ENCODE results near the gene CLPX. TPM values are rescaled to one million over a fixed set of nuclear protein-coding genes. Genes with fewer than 3 reads are reported as not detected.
A peak's percentile ranks its signal among the peaks of the same experiment; 100 is the strongest.
"Not testable (repeated sequence)": the region's sequence is repeated elsewhere in the genome, so short reads cannot be mapped to it uniquely, and the experiment has no call there.

The CLPX gene
- total RNA-seq, 2 donors from 2014 or later = 40.8 to 52.5 TPM

GRCh38 chr15:65208647-65209046, 23.5 kb upstream of the CLPX start:
- no peak for ATAC-seq
- intact Hi-C loops (cut with DNase I) = no loop called here
- DNase-seq = no peak

- DNase-seq (no peak), ATAC-seq (no peak)
- intact Hi-C loops (cut with DNase I) = no loop called here
Observed at GRCh38 chr15:65207280-65207840, 22.2 kb upstream of the CLPX start.

GRCh38 chr15:65206750-65207149, 21.6 kb upstream of the CLPX start:
- no peak for ATAC-seq
- intact Hi-C loops (cut with DNase I) = no loop called here
- DNase-seq = no peak

GRCh38 chr15:65204931-65205660, 20.0 kb upstream of the CLPX start:
- DNase-seq (no peak), ATAC-seq (no peak)
- intact Hi-C loops (cut with DNase I) = no loop called here

GRCh38 chr15:65204236-65204930, 19.2 kb upstream of the CLPX start:
- no peak for ATAC-seq
- intact Hi-C loops (cut with DNase I) = no loop called here
- no peak for DNase-seq

- ATAC-seq = no peak
- intact Hi-C loops (cut with DNase I) = no loop called here
Observed at GRCh38 chr15:65201918-65202317, 16.8 kb upstream of the CLPX start.

GRCh38 chr15:65198571-65198970, 13.4 kb upstream of the CLPX start:
- intact Hi-C loops (cut with DNase I) = no loop called here
- no peak for ATAC-seq
- DNase-seq = no peak

More at GRCh38 chr15:65201918-65202317, 16.8 kb upstream of the CLPX start:
- DNase-seq = no peak

GRCh38 chr15:65197337-65197645, 12.1 kb upstream of the CLPX start:
- ATAC-seq = no peak
- intact Hi-C loops (cut with DNase I) = no loop called here

GRCh38 chr15:65196637-65197336, 11.6 kb upstream of the CLPX start:
- ATAC-seq = no peak
- no peak for DNase-seq
- intact Hi-C loops (cut with DNase I) = no loop called here

More at GRCh38 chr15:65197337-65197645, 12.1 kb upstream of the CLPX start:
- no peak for DNase-seq

- intact Hi-C loops (cut with DNase I) = no loop called here
- ATAC-seq = peak; percentile 30 to 70
- no peak for DNase-seq
Observed at GRCh38 chr15:65195548-65195923, 10.4 kb upstream of the CLPX start.

GRCh38 chr15:65194826-65195547, 9.8 kb upstream of the CLPX start:
- intact Hi-C loops (cut with DNase I) = no loop called here
- DNase-seq (no peak), ATAC-seq (peak; percentile 40 to 44)

- ATAC-seq (no peak), DNase-seq (no peak)
- intact Hi-C loops (cut with DNase I) = no loop called here
Observed at GRCh38 chr15:65192016-65192415, 6.9 kb upstream of the CLPX start.

- DNase-seq (no peak), ATAC-seq (no peak)
- intact Hi-C loops (cut with DNase I) = loop anchor here (1.0 to 5.0 kb wide), 3 partner anchors 82 to 108 kb away; partner anchors contain the start of gene RNU5A-1 (in 1 of the 2)
Observed at GRCh38 chr15:65189102-65189740, 4.1 kb upstream of the CLPX start.

GRCh38 chr15:65188472-65188871, 3.3 kb upstream of the CLPX start:
- not testable (repeated sequence) for DNase-seq, ATAC-seq
- intact Hi-C loops (cut with DNase I) = loop anchor here (2.0 to 5.0 kb wide), 2 partner anchors 84 to 108 kb away; partner anchors contain the start of gene RNU5A-1 (in 1 of the 2)

GRCh38 chr15:65184305-65184867, 756 bp downstream of the CLPX start:
- peak; percentile 66 for DNase-seq
- intact Hi-C loops (cut with DNase I) = no loop called here

GRCh38 chr15:65183865-65184159, 1.3 kb downstream of the CLPX start:
- ATAC-seq (no peak), DNase-seq (no peak)
- intact Hi-C loops (cut with DNase I) = no loop called here

More at GRCh38 chr15:65184305-65184867, 756 bp downstream of the CLPX start:
- ATAC-seq = peak; percentile 43 to 47

- intact Hi-C loops (cut with DNase I) = no loop called here
- no peak for ATAC-seq
- no peak for DNase-seq
Observed at GRCh38 chr15:65182538-65182937, 2.6 kb downstream of the CLPX start.

- ATAC-seq; intact Hi-C loops (cut with DNase I); DNase-seq: not testable (repeated sequence)
Observed at GRCh38 chr15:65181582-65182353, 3.4 kb downstream of the CLPX start.

Measured in left cardiac atrium (tissue), 4 donors.